22Rv1 (cell line): ENCODE measurements around the gene LINC01488.

Experiments
- H3K27ac ChIP-seq: fragments of 450-650 bp; 2 replicates; pipeline ENCODE4 v1.5.1; 2017
- CTCF ChIP-seq: fragments of 450-650 bp; IDR thresholded peaks from 2 replicates; pipeline ENCODE4 v1.5.1; 2017; ENCODE audit warnings: mild to moderate bottlenecking
- ZFX ChIP-seq: fragments of 450-650 bp; IDR thresholded peaks from 2 replicates; pipeline ENCODE4 v1.6.1; 2017; ENCODE audit warnings: antibody characterized with exemption, borderline replicate concordance

The LINC01488 gene

DNA sequence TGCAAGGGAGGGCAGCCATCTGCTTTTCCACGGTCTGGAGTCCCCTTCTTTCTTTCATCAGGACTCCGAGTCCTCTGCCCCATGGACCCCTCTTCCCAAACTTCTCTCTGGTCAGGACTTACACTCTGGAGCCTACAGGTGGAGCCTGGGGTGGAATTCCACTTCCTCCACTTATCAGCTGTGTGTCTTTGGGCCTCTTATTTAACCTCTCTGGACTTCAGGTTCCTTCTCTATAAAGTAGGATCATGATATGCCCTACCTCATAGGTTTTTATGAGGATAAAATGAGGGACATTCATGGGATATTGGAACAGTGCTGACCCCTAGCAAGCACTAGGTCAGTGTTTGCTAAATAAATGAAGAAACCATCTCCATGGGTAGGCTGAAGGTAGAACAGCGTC is 1.7 kb downstream of the LINC01488 start:
- H3K27ac ChIP-seq = no peak overlapping the region
- TF ChIP-seq ZFX (no peak), CTCF (no peak)

- no peak overlapping the region for H3K27ac ChIP-seq
- TF ChIP-seq CTCF = no peak
- TF ChIP-seq ZFX = no peak
These were observed 2.4 kb downstream of the LINC01488 start for GRCh38 chr11:69483691-69484426.

- no peak overlapping the region for H3K27ac ChIP-seq
- TF ChIP-seq CTCF (no peak), ZFX (no peak)
These were observed 3.2 kb downstream of the LINC01488 start for GRCh38 chr11:69484427-69485259.

- TF ChIP-seq ZFX (no peak), CTCF (no peak)
These were observed 4.0 kb downstream of the LINC01488 start for GRCh38 chr11:69485337-69486041.

GRCh38 chr11:69486056-69486772 is 4.8 kb downstream of the LINC01488 start:
- no peak overlapping the region for H3K27ac ChIP-seq
- TF ChIP-seq ZFX (no peak), CTCF (no peak)

More at GRCh38 chr11:69485337-69486041, 4.0 kb downstream of the LINC01488 start:
- H3K27ac ChIP-seq = no peak overlapping the region

- no peak overlapping the region for H3K27ac ChIP-seq
- TF ChIP-seq ZFX (no peak), CTCF (no peak)
These were observed 5.4 kb downstream of the LINC01488 start for GRCh38 chr11:69486773-69487291.
